GM18868 (cell line): ENCODE data around the gene OR2B2.

ENCODE experiments used
- ATAC-seq: cut with Tn5 transposase; IDR thresholded peaks from one replicate; pipeline ENCODE4 v1.9.1; 2021; ENCODE audit warnings: mild to moderate bottlenecking, moderate library complexity; ENCODE audit not compliant: unreplicated experiment

Gene OR2B2

DNA sequence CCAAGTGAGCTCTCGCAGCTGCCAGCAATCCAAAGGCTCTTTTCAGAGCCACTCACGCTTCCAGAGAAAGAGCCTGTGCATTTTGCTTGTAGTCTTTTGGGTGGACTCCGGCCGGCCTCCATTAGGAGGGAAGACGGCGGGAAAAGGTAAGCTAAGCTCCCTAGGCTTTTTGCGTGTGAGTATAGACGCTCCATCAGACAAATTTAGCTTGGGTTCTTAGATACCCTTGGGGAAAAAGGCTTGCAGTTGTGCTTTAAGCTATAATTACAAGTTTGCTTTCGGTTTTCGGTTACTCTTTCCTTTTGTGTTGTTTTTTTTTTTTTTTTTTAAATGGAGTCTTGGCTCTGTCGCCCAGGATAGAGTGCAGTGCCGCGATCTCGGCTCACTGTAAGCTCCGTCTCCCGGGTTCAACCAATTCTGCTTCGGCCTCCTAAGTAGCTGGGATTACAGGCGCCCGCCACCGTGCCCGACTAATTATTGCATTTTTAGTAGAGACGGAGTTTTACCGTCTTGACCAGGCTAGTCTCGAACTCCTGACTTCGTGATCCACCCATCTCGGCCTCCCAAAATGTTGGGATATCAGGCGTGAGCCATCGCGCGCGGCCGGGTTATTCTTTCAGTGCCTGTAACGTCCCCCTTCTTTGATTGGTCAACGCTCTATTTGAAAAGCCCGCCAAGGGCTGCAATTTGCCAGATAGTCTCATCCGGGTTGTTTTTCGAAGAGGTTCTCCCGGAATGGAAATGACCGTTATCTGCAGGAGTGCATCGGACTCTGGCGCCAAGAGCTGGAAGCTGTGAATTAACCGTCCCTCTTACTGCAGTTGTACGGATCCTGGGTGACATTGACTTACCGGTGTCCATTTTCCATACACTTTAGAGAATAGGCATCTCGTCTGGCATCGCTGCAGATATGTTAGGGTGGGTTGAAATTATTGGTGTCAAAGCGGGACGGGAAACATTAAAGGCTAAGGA lies 18.1 kb downstream of the OR2B2 start:
- no peak for ATAC-seq

DNA sequence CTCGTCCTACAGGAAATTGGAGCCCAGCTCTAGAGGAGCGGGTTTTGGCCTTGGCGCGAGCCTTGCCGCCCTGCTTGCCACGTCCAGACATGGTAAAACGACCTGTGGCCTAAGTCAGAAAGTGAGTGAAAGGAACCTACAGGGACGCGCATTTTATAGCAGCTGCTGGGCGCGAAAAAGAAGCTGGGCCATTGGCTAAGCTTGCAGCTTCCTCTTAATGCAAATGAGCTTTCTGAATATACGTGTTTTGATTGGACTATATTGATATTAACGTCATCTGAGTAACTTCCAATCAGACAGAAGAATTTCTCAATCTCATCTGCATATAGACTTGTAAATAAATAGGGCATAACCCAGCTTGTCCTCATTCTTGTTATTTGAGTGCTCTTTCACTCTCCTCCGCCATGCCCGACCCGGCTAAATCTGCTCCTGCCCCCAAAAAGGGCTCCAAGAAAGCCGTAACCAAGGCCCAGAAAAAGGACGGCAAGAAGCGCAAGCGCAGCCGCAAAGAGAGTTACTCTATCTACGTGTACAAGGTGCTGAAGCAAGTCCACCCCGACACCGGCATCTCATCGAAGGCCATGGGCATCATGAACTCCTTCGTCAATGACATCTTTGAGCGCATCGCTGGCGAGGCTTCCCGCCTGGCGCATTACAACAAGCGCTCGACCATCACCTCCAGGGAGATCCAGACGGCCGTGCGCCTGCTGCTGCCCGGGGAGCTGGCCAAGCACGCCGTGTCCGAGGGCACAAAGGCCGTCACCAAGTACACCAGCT lies 18.9 kb downstream of the OR2B2 start:
- peak; percentile 51 for ATAC-seq

DNA sequence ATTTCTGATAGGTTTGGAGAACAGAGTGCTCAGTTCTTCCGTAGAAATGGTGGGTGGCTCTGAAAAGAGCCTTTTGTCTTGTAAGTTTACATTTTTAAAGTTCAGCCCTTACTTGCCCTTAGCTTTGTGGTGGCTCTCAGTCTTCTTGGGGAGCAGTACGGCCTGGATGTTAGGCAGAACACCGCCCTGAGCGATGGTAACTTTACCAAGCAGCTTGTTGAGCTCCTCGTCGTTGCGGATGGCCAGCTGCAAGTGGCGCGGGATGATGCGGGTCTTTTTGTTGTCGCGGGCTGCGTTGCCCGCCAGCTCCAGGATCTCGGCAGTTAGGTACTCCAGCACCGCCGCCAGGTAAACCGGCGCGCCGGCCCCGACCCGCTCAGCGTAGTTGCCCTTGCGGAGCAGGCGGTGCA lies 19.5 kb downstream of the OR2B2 start:
- no peak for ATAC-seq

DNA sequence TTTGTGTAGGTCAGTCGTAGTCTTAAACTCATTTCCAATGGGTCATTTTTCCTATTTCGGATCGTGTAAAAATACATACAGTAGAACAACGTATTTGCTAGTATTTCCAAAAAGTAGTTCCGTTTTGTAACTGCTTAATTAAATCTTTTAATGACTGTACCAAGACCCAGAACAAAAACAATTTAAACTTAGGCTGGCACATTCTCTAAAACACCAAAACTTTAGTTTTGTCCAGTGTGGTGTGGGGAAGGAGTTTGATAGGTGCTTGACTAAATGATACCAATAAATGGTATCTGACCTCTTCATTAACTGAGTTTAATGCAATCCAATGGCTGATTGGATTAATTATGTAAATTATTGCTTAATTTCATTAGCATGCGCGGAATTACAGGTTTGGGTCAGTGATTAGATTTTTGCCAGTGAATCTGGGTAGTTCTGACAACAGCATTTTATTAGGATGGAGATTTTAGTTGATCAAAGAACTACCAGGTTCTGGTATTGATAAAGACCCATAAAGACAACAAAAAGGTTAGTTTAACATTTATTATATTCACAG lies 20.8 kb downstream of the OR2B2 start:
- no peak for ATAC-seq

DNA sequence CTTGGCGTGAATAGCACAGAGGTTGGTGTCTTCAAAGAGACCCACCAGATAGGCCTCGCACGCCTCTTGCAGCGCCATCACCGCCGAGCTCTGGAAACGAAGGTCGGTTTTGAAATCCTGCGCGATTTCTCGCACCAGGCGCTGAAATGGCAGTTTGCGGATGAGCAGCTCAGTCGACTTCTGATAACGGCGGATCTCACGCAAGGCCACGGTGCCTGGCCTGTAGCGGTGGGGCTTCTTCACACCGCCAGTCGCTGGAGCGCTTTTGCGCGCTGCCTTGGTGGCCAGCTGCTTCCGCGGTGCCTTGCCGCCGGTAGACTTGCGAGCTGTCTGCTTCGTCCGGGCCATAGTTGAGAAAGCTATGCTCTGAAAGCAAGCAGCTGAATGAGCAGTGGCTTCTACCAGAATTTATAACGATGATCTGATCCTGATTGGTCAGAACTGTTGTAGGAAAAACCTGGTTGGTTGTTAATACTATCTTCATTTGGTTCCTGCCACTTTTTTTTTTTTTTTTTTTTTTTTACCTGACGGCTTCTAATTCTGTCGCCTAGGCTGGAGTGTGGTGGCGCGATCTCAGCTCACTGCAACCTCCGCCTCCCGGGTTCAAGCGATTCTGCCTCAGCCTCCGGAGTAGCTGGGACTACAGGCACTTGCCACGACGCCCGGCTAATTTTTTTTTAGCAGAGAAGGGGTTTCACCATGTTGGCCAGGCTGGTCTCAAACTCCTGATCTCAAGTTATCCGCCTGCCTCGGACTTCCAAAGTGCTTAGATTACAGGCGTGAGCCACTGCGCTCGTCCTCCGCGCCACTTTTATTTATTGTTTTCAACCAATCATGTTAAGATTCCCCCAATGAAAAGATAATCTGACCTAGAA lies 21.5 kb downstream of the OR2B2 start:
- peak; percentile 59 for ATAC-seq

DNA sequence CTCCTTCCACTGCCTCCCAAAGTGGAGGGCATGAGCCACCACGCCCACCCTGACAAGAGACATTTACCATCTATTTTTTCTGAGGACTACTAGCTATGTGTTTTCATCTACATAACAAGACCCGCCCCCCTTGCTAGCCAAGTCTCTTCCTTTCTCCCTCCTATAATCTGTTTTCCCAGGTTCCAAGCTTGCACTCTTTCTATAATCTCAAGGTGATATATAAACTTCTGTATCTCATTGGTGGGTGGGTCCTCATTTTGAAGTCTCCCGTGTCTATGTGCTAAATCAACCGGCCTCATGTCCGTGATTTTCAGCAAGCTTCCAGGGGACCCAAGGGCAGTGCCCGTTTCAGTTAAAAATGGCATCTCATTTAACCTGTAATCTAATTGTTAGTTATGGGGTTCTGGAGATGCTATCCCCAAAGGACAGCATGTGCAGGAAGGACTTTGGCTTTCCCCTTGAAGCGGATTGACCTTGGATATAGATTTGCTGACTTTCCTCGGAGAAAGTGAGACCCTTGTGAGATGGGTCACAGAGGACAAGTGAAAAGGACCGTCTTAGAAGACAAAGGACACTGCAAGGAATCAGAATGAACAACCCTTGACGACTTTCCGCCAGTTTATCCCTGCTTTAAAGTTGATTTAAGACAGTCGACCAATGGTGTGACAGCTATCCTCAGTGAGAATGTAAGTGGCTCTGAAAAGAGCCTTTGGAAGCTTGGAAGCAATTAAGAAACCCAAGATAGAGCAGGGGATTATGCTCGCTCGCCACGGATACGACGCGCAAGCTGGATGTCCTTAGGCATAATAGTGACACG lies 22.4 kb downstream of the OR2B2 start:
- ATAC-seq = no peak

DNA sequence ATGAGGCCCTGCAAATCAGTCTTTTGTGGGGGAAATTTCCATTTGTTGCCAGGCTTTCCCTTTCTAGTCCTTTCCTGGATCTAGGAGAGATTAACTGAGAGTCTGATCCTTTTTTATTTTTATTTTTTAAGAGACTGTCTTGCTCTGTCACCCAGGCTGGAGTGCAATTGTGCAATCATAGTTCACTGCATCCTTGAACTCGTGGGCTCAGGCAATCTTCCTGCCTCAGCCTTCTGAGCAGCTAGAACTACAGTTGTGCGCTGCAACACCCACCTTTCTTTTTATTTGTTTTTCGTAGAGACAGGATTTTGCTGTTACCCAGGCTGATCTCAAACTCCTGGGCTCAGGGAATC lies 22.9 kb downstream of the OR2B2 start:
- no peak for ATAC-seq

DNA sequence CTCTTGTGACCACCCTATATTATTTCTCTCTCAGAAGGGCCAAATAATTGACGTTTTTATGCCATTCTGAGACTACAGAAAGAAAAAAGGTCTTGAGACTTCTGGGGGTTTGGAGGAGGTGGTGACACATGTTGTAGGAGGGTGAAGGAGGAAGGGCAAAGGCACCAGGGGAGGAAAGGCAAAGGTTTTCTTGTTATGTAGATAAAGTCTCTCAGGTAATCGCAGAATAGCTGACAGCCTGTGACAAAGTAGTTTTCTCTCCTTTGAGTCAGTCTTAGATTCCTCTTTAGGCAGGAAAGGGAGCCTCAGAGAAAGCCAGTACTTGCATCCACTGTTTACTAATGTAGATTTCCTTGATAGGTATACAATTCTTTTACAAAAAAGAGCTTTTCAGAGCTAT lies 23.6 kb downstream of the OR2B2 start:
- ATAC-seq = no peak

DNA sequence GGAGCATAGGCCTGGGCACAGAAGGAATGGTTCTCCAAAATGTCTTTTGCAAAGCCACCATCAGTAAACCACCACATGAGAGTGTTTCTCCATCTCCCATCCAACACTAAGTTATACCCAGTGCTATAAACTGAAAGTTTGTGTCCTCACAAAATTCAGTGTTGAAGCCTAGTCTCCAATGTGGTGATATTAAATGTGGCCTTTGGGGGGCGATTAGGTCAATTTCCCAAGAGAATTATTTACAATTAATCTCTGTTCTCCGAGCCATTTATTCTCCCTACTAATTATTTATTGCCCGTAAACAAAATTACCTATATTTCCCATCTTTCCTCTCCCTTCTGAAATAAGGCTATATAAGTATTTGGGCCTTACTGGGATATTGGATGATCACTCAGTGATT lies 26.1 kb downstream of the OR2B2 start:
- no peak for ATAC-seq

DNA sequence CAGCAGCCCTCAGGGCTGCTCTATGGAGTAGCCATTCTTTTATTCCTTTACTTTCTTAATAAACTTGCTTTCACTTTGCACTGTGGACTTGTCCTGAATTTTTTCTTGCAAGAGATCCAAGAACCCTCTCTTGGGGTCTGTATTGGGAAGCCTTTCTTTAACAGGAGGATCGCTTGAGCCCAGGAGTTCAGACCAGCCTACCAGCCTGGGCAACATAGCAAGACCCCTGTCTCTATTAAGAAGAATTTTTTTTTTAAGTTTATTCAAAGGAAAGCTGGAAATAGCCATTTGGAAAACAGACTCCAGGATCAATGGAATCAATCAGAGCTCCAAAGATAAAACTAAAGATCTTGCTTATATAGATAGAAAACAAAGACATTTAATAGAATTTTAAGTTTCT lies 29.1 kb downstream of the OR2B2 start:
- no peak for ATAC-seq

DNA sequence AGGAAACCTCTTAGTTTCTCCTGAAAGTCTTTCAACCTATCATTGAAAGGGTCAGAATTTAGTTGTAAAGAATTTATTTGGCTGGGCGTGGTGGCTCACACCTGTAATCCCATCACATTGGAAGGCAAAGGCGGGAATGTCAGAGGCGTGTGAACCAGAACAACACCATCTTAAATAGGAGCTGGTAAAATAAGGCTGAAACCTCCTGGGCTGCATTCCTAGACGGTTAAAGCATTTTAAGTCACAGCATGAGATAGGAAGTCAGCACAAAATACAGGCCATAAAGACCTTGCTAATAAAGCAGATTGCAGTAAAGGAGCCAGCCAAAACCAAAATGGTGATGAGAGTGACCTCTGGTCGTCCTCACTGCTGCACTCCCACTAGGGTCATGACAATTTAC lies 29.6 kb downstream of the OR2B2 start:
- no peak for ATAC-seq

DNA sequence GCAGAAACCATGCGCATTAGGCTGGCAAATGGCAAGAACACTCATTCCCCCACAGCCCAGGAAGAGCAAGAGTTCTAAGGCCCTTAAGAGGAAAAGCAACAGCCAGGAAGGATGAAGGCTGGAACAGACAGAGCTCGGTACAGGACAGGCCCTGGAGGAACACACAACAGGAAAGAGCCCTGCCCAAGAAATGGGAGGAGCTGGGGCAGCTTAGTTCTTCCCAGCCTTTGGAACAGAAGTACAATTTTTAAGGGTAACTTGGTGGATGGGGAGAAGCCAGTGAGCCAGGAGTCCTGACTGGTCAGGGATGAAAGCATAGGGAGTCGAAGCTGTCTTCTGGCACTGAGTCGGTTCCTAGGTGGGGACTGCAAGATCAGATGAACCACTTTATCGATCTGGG lies 32.4 kb downstream of the OR2B2 start:
- no peak for ATAC-seq

DNA sequence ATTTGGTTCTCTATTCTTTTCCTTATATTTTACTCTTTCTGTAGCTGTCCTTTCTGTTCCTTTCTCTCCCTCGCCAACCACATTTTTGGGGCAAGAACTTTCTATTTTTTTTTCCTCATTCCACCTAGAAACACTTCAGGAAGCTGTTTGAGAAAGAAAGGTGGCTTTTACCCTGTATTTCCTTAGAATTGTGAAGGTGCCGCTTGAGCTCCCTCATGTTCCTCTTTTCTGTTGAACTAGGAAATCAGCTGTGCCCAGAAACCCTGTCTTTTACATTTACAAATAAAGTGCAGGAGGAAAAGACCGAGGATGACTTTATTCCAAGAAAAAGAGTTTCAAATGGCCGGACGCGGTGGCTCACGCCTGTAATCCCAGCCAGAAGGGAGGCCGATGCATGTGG lies 38.2 kb downstream of the OR2B2 start:
- no peak for ATAC-seq

DNA sequence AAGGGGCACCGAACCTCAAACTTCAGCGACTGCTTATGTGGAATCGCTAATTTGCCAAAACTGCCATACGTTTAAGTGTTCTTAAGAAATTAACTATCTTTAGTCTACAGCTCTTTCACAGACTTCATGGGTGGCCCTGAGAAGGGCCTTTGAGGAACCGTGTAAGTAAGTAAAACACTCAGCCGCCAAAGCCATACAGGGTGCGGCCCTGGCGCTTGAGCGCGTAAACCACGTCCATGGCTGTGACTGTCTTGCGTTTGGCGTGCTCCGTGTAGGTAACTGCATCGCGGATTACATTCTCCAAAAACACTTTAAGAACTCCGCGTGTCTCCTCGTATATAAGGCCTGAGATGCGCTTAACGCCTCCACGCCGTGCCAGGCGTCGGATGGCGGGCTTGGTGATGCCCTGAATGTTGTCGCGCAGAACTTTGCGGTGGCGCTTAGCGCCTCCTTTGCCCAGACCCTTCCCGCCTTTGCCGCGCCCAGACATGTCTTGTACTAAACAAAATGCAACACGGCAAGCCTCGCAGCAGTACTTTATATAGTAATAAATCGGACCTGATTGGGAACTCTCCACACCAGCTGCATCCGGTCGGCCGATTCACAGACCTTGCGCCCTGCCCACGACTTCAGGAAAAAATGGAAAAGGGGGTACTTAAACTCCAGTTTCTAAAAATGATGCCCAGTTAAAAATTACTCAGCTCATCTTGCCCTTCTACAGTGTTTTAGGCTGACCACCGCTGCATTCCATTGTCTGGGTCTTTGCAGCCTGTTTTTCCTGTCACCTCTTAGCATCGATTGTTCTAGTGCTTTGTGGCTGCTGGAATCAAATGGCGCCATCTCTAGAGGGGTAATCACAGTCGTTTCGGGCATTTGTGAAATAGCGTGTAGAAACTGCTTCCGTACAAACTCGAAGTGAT lies 38.9 kb downstream of the OR2B2 start:
- no peak for ATAC-seq

DNA sequence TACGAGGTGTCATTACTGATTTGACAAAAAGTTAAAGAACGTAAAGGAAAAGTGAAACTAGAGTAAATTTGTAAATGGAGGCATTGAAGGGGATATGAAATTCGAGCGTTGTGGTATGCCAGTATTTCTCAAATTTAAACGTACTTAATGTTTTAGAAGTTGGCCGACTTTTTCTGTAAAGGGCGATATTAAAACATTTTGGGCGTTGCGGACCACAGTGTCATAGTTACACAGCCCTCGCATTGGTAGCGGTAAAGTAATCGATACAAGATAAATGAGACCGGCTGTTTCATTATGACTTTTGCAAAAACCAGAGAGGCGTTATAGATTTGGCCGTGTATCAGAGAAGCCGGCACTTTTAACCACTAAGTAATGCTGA lies 39.6 kb downstream of the OR2B2 start:
- ATAC-seq = no peak

DNA sequence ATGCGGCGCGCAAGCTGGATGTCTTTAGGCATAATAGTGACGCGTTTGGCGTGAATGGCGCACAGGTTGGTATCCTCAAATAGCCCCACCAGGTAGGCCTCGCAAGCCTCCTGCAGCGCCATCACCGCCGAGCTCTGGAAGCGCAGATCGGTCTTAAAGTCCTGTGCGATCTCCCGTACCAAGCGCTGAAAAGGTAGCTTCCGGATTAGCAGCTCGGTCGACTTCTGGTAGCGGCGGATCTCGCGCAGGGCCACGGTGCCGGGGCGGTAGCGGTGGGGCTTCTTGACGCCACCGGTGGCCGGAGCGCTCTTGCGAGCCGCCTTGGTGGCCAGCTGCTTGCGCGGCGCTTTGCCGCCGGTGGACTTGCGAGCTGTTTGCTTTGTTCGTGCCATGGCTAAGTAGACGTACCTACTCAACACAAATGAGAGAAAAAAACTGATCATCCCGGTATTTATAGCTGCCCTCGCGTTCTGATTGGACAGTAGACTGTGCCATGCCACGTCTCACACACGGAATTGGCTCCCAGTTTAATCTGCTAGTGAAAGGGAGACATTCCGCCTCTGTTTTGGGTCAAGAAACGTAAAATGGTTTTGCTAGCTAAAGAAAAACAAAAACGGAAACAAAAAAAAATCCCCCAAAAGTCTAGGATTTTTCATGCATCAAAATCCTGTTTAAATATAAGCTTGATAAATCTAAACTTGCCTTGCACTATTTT lies 40.1 kb downstream of the OR2B2 start:
- ATAC-seq = peak; percentile 59

DNA sequence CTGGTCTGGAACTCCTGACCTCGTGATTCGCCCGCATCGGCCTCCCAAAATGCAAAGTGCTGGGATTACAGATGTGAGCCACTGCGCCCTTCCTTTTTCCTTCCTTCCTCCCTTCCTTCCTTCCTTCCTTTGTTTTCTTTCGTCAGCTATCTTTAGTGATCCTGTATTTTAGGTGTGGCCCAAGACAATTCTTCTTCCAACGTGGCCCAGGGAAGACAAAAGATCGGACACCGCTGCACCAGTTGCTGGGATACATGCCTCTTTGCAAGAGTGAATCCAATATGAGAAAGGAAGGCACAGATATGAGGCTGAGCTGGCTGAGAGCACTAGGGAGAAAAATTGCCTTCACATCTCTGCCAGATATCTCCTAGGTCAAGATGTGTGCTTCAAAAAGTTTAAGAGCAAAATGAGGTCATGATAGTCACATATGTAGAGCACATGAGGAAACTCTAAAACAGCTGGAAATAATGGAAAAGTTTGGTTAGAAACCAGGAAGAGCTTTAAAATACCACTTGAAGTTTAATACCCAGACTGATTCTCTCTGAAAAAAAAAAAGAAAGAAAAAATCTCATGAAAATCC lies 41.8 kb downstream of the OR2B2 start:
- ATAC-seq = no peak

DNA sequence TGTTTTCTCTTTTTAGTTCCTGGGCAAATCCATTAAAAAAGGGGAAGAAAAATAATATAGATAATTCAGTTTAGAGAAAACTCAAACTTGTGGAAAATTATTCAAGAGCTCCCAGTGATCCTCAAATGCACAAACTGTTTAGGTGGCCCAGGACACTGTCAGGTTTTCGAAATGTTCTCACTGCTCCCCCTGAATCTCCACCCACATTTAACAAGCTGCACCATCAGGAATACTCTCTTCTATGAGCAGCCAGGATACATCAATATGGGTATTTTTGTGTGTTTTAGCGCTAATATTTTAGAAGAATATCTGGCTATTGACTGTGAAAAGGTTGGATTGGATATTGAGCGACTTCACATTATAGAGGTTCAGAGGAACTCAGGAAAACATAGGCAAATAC lies 43.9 kb downstream of the OR2B2 start:
- ATAC-seq = no peak
